ENCODE measurements around the gene EHMT1.

DNA sequence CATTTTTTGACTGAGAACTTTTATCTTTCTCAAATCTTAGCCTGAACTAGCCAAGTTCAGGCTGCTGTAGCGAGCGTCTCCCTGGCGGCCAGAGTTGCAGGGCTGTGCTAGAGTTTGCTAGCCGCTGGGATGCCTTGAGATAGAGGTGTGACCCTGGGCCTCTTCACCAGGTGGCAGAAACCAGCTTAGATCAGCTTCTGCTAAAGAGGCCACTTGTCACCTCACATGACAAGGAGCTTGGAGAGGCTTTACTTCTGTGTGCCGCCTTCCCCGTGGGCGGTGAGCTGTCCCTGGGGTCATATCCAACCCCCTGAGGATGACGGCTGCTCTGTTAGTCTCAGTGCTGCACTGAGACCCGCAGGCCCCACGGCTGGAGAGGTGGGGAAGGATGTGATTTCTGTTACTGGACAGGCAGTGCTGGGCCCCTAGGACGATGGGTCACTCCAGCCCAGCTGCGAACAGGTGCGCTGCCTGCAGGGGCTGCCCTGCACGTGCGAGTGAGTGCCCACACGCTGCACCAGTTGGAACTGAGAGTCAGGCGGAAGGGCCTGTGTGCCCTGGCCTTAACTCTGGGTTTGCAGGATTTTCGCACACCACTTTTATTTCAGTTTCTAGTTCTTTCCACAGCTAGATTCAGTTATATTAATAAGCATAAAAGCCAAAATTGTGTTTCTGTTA is 63.8 kb downstream of the EHMT1 start:
- no peak for TF ChIP-seq POLR2A (IDR thresholded peaks at IDR 0.05)
- TF ChIP-seq EP300 (IDR thresholded peaks at IDR 0.05), result no peak
